ENCODE measurements around the gene SCFD2. TPM values are rescaled to one million over a fixed set of nuclear protein-coding genes. Genes with fewer than 3 reads are reported as not detected.

Gene SCFD2
- total and polyA plus RNA-seq, 9 donors: 9.4 to 14.8 (median 11.3) TPM

DNA sequence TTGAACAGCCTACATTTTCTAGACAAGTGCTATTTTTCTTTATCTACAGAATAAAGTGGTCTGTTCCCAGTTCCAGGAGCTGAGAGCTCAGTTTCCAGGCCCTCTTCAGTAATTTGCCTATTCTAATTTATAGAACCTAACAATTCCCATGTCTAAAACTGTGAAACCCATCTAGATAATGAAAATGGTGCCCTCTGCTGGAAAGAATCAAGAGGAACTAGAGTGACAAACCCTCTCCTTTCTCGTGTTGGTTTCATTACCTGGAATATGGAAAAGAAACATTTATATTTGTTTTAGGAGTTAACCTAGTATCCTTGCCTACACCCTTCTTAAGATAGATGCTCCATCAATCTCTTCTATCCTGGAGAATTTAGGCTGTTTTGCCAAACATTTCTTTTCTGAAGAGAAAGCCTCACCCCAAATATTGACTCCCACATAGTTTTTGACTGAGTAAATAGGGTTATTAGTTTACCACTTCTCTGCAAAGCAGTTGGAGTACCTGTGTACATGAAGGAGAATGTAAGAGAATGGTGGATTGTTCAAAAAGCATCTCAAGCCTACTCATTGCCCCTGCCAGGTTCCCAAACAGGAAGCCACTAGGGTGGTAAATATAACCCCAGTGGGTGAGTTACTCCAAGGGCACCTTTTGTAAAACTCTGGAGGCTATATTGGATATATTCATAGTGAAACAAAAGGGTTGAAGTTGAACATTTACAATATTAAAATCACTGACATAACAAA lies 382.1 kb downstream of the SCFD2 start:
- DNase-seq: peak; percentile 81
- Histone ChIP-seq H3K9me3 (replicated peaks; ENCODE audit: control insufficient read depth, low read depth, low read length) (no peaks in the 10 kb centered on the region), H3K27me3 (ENCODE audit: control insufficient read depth, insufficient read depth, low read length) (no peaks in the 10 kb centered on the region), H3K36me3 (ENCODE audit: control insufficient read depth, insufficient read depth, low read length) (no peaks in the 10 kb centered on the region), H3K27ac (ENCODE audit: low read length) (peak overlapping the region; percentile 6), H3K4me1 (ENCODE audit: control insufficient read depth, insufficient read depth, low read length) (peaks cover 2% of the 10 kb centered on the region), H3K4me3 (ENCODE audit: low read length) (no peak overlapping the region)
- no CpG with 5 or more reads among the region's 1 CpG for WGBS (ENCODE audit: insufficient coverage)

DNA sequence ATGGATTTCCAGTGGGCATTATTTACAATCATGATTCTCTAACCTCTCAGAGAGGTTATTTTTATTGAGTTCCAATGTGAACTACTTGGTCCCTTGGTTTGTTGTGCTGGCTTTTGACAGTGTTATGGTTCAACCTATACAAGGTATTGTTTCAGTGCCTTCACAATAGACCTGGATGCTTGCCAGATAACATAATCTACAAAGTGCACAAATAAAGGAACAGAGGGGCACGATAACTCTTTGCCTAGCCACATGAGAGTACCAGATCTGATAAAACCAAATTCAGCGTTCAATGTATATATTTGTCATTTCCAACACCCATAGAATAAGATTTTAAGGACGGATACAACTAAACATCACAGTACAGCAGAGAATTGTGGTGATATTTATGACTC lies 382.9 kb downstream of the SCFD2 start:
- Histone ChIP-seq H3K36me3 (ENCODE audit: control insufficient read depth, insufficient read depth, low read length) (no peaks in the 10 kb centered on the region), H3K9me3 (replicated peaks; ENCODE audit: control insufficient read depth, low read depth, low read length) (no peaks in the 10 kb centered on the region), H3K27me3 (ENCODE audit: control insufficient read depth, insufficient read depth, low read length) (no peaks in the 10 kb centered on the region), H3K4me1 (ENCODE audit: control insufficient read depth, insufficient read depth, low read length) (peaks cover 2% of the 10 kb centered on the region), H3K27ac (ENCODE audit: low read length) (no peak overlapping the region), H3K4me3 (ENCODE audit: low read length) (no peak overlapping the region)
- WGBS (ENCODE audit: insufficient coverage): no CpG with 5 or more reads among the region's 3 CpGs
- no peak for DNase-seq

DNA sequence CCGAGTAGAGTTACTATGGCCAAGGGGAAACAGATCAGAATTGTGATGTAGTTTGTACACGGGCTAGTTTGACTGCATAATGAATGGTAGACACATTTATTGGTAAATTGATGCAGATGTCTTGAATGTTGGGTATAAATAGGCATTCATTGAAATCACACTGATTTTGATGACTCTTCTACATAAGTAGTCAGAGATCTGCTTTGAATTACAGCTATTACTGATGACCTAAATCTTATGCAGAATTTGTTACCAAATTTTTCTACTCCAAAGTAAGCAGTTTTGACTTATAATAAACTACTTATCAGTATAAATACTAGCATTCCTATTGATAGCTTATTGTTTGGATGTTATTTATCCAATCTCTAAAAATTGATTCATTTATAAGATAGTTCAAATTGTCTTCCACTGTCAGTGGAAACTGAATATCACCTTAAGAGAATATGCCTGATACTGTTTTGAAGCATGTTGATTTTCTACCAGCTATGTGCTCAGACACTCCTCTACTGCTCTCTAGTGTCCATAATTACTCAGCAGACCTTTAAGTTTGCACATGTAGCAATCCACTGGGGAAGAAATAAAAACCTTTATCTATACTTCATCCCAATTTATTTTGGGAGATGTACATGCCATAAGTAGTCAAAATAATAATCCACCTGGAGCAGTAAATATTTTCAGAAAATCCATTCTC lies 383.5 kb downstream of the SCFD2 start:
- H3K4me1 ChIP-seq (ENCODE audit: control insufficient read depth, insufficient read depth, low read length): peaks cover 2% of the 10 kb centered on the region
- H3K27me3 ChIP-seq (ENCODE audit: control insufficient read depth, insufficient read depth, low read length): no peaks in the 10 kb centered on the region
- no peak overlapping the region for H3K27ac ChIP-seq (ENCODE audit: low read length)
- no peaks in the 10 kb centered on the region for H3K36me3 ChIP-seq (ENCODE audit: control insufficient read depth, insufficient read depth, low read length)
- WGBS (ENCODE audit: insufficient coverage): no CpG with 5 or more reads among the region's 2 CpGs
- H3K4me3 ChIP-seq (ENCODE audit: low read length): no peak overlapping the region
- peak; percentile 85 for DNase-seq
- H3K9me3 ChIP-seq (replicated peaks; ENCODE audit: control insufficient read depth, low read depth, low read length): no peaks in the 10 kb centered on the region

DNA sequence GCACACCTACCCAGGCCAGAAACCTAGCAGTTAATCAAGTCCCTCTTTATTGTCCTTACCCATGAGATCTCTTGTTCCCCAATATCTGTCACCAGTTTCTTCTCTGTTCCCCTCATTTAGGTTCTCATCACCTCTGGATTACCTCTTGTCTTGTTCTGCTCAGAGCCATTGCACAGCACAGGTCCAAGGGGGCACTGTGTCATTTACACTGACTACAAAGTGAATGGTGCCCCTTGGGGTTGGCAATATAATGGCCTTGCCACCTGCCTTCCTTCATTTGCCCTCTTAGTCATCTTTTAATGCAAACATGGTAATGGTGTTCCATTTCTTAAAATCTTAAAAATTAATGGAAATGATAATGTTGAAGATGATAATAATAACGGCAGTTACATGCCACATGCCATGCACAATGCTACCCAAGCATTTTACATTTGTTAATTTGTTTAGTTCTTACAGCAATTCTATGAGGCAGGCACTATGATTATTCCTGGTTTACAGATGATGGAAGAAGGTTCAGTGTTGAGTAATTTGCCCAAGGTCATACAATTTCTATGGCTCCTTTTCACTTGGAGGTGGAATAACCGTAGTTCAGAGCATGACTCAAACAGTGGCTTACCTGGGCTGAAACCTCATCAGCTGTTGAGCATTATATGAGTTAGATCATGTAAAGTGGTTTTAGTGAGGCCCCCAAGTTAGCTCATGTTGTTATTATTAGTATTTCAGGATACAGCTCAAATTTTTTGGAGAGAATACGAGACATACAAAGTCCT lies 385.9 kb downstream of the SCFD2 start:
- no peak for DNase-seq

DNA sequence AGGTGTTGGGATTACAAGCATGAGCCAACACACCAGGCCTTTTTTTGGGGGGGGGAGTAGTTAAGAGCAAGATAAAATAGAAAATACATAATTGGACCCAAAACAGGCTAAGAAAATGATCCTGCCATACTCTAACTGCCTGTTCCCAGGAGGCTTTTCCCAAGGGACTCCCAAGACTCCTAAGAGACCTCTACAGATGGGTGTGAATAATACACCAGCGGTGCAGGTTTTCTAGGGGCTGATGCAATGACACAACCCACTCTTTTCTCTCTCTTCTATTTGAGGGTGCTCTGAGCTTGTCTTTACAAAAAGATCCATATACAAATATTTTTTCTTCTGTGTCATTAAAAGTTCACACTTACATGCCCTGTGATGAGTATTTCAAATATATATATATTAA lies 386.8 kb downstream of the SCFD2 start:
- no peak for DNase-seq
- Histone ChIP-seq H3K27me3 (ENCODE audit: control insufficient read depth, insufficient read depth, low read length) (no peaks in the 10 kb centered on the region), H3K27ac (ENCODE audit: low read length) (no peak overlapping the region), H3K36me3 (ENCODE audit: control insufficient read depth, insufficient read depth, low read length) (no peaks in the 10 kb centered on the region), H3K9me3 (replicated peaks; ENCODE audit: control insufficient read depth, low read depth, low read length) (no peaks in the 10 kb centered on the region), H3K4me3 (ENCODE audit: low read length) (no peak overlapping the region), H3K4me1 (ENCODE audit: control insufficient read depth, insufficient read depth, low read length) (peaks cover 2% of the 10 kb centered on the region)
- no CpG with 5 or more reads among the region's 1 CpG for WGBS (ENCODE audit: insufficient coverage)

More for the DNA sequence above, 385.9 kb downstream of the SCFD2 start:
- Histone ChIP-seq H3K27ac (ENCODE audit: low read length) (no peak overlapping the region), H3K4me1 (ENCODE audit: control insufficient read depth, insufficient read depth, low read length) (peaks cover 2% of the 10 kb centered on the region), H3K4me3 (ENCODE audit: low read length) (no peak overlapping the region), H3K36me3 (ENCODE audit: control insufficient read depth, insufficient read depth, low read length) (no peaks in the 10 kb centered on the region), H3K27me3 (ENCODE audit: control insufficient read depth, insufficient read depth, low read length) (no peaks in the 10 kb centered on the region), H3K9me3 (replicated peaks; ENCODE audit: control insufficient read depth, low read depth, low read length) (no peaks in the 10 kb centered on the region)
- WGBS (ENCODE audit: insufficient coverage): 17% methylated on average over 1 of the region's 3 CpGs

DNA sequence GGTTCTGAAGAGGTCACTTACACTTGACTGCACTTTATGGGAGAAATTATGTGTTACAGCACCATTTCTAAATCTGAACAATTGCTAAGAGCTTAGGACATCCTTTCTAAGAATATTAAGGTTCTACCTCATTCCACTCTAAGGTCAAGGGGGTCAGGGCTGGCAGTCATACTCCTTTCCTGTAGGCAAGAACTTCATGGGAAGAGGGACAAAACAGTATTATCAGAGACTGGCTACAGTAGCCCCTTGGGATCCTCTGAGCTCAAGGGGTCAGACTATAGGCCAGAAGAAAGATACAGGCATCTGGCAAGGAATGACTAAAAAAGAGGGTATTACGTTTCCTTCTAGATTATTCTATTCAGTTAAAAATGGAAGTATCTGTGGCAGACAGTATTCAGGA lies 388.6 kb downstream of the SCFD2 start:
- H3K4me1 ChIP-seq (ENCODE audit: control insufficient read depth, insufficient read depth, low read length): peaks cover 2% of the 10 kb centered on the region
- no peaks in the 10 kb centered on the region for H3K9me3 ChIP-seq (replicated peaks; ENCODE audit: control insufficient read depth, low read depth, low read length)
- no peak for DNase-seq
- no peaks in the 10 kb centered on the region for H3K36me3 ChIP-seq (ENCODE audit: control insufficient read depth, insufficient read depth, low read length)
- no peak overlapping the region for H3K4me3 ChIP-seq (ENCODE audit: low read length)
- WGBS (ENCODE audit: insufficient coverage): no CpG with 5 or more reads among the region's 1 CpG
- no peaks in the 10 kb centered on the region for H3K27me3 ChIP-seq (ENCODE audit: control insufficient read depth, insufficient read depth, low read length)
- no peak overlapping the region for H3K27ac ChIP-seq (ENCODE audit: low read length)

DNA sequence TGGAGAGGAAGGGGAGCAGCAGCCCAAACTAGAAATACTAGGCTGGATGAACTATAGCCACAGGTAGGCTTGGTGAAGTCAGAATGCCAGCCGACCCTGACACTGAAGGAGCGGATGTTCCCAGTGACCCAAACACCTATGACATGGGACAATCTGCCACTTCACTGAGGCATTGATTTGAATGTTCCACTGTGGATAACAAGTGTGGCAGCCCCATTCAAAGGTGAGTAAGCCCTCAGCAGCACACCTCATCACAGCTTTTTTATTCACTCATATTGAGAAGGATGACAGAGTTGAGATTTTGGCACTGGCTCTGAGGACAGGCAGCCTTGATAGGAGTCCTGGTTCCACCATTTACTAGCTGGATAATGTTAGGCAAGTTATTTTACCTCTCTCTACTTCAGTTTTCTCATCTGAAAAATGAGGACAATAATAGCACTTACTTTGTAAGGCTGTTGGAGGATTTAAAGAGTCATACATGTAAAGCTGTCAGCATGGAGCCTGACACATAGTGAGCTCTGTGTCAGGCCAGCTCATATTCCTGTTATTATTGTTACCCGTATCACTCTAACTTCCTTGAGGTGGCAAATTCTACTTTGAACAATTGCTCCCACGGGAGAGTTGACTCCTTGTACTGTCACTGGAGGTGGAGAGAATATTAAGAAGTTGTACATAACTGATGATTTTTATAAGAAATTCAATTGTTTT lies 389.2 kb downstream of the SCFD2 start:
- Histone ChIP-seq H3K9me3 (replicated peaks; ENCODE audit: control insufficient read depth, low read depth, low read length) (no peaks in the 10 kb centered on the region), H3K27ac (ENCODE audit: low read length) (no peak overlapping the region), H3K4me3 (ENCODE audit: low read length) (no peak overlapping the region), H3K36me3 (ENCODE audit: control insufficient read depth, insufficient read depth, low read length) (no peaks in the 10 kb centered on the region), H3K4me1 (ENCODE audit: control insufficient read depth, insufficient read depth, low read length) (peaks cover 2% of the 10 kb centered on the region), H3K27me3 (ENCODE audit: control insufficient read depth, insufficient read depth, low read length) (no peaks in the 10 kb centered on the region)
- DNase-seq: no peak
- WGBS (ENCODE audit: insufficient coverage): 100% methylated on average over 1 of the region's 4 CpGs

DNA sequence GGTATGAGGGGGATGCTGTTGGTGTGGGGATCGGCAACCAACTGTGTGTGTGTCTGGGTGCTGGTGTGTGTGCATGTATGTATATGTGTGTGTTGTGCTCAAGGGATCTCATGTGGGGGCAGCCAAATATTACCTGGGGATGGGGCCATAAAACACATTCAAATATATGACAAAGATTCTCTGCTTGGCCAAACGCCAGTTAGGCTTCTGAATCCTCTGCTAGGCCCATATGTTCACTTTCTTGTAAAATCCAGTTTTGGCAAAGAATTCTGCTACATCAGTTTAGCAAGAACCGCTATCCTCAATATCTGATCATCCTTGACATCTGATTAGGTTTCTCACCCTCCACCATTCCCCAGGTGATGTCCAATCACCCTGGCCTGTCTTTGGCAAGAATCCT lies 397.2 kb downstream of the SCFD2 start:
- Histone ChIP-seq H3K27ac (ENCODE audit: low read length) (no peak overlapping the region), H3K9me3 (replicated peaks; ENCODE audit: control insufficient read depth, low read depth, low read length) (no peaks in the 10 kb centered on the region), H3K27me3 (ENCODE audit: control insufficient read depth, insufficient read depth, low read length) (no peaks in the 10 kb centered on the region), H3K36me3 (ENCODE audit: control insufficient read depth, insufficient read depth, low read length) (no peaks in the 10 kb centered on the region), H3K4me1 (ENCODE audit: control insufficient read depth, insufficient read depth, low read length) (no peaks in the 10 kb centered on the region), H3K4me3 (ENCODE audit: low read length) (no peak overlapping the region)
- no peak for DNase-seq
- WGBS (ENCODE audit: insufficient coverage): 90% methylated on average over 2 of the region's 3 CpGs

DNA sequence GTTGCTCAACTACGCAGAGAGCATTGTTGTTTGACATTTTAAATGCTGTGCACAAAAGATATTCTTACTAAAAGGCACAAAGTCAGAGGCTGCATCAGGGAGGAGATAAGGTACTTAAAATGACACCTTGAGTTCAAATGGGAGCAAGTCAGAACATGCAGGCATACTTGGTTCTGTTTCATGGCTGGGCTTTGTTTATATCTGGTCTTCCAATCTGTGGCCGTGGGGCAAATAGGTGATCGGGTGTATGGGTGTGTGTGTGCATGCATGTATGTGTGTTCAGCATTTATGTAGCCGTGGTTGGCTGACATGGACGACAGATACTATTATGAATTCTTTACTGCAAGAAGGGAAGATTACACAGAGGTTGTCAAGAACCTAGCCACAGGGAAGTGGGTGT lies 397.6 kb downstream of the SCFD2 start:
- DNase-seq: no peak
- Histone ChIP-seq H3K27ac (ENCODE audit: low read length) (no peak overlapping the region), H3K4me1 (ENCODE audit: control insufficient read depth, insufficient read depth, low read length) (no peaks in the 10 kb centered on the region), H3K9me3 (replicated peaks; ENCODE audit: control insufficient read depth, low read depth, low read length) (no peaks in the 10 kb centered on the region), H3K36me3 (ENCODE audit: control insufficient read depth, insufficient read depth, low read length) (no peaks in the 10 kb centered on the region), H3K27me3 (ENCODE audit: control insufficient read depth, insufficient read depth, low read length) (no peaks in the 10 kb centered on the region), H3K4me3 (ENCODE audit: low read length) (no peak overlapping the region)
- 95% methylated on average over 5 of the region's 5 CpGs for whole genome bisulfite sequencing (ENCODE audit: insufficient coverage)

DNA sequence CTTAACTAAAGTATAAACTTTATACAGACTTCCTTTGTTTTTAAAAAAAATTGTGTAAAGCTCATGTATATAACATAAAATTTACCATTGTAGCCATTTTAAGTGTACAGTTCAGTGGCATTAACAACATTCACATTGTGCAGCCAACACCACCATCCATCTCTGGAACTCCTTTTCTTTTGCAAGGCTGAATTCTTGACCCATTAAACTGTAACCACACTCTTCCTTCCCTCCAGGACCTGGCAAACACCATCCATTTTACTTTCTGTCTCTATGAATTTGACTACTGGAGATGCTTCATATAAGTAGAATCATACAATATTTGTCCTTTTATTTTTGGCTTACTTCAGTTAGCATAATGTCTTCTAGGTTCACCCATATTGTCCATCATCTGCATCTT lies 399.1 kb downstream of the SCFD2 start:
- H3K27ac ChIP-seq (ENCODE audit: low read length): no peak overlapping the region
- no peaks in the 10 kb centered on the region for H3K9me3 ChIP-seq (replicated peaks; ENCODE audit: control insufficient read depth, low read depth, low read length)
- DNase-seq: no peak
- H3K27me3 ChIP-seq (ENCODE audit: control insufficient read depth, insufficient read depth, low read length): no peaks in the 10 kb centered on the region
- no peaks in the 10 kb centered on the region for H3K36me3 ChIP-seq (ENCODE audit: control insufficient read depth, insufficient read depth, low read length)
- no peaks in the 10 kb centered on the region for H3K4me1 ChIP-seq (ENCODE audit: control insufficient read depth, insufficient read depth, low read length)
- H3K4me3 ChIP-seq (ENCODE audit: low read length): no peak overlapping the region

Measured in muscle of leg (tissue), 11 donors.